Femur (tissue), 1 donor: ENCODE results near the gene GPSM3.
"Not testable (repeated sequence)": the region's sequence is repeated elsewhere in the genome, so short reads cannot be mapped to it uniquely, and the experiment has no call there.

Source experiments
- DNase-seq: peaks from one replicate; pipeline ENCODE4 v3.0.0-alpha.2; 2017

GPSM3 gene

DNA sequence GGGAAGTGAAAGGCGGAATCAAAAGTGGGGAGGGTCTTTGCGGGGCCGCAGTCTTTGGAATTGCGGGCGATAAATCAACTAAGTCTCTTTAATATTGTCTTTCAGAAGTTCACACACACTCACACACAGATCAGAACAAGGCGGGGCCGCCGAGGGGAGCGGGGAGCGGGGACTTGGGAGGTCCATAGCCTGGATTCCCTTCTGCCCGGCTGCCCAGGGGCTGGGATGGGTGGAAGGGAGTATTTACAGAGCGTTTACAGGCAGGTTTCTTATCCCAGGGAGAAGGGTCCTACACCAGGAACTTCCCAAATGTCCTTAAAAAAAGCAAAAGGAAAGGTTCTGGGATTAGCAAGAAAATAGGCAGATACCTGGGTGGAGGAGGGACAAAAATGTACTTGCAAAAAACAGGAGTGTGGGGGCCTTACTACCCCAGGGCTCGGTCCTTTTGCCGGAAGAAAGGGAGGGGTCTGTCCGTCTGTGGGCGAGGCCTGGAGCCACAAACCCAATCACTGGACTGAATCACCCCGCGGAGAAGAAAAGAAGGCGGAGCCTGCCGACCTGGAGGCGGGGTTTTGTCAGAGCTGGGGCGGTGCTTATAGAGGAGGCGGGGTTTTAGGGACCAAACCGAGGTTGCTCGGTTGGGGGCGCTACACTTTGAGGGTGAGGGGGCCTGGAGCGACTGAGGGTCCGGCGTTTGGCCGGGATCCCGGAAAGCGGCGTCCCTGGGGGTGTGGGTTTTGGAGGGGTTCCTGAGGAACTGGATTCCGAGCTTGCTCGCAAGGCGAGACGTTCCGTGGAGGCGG lies 44.0 kb downstream of the GPSM3 start:
- DNase-seq = peak; percentile 84

DNA sequence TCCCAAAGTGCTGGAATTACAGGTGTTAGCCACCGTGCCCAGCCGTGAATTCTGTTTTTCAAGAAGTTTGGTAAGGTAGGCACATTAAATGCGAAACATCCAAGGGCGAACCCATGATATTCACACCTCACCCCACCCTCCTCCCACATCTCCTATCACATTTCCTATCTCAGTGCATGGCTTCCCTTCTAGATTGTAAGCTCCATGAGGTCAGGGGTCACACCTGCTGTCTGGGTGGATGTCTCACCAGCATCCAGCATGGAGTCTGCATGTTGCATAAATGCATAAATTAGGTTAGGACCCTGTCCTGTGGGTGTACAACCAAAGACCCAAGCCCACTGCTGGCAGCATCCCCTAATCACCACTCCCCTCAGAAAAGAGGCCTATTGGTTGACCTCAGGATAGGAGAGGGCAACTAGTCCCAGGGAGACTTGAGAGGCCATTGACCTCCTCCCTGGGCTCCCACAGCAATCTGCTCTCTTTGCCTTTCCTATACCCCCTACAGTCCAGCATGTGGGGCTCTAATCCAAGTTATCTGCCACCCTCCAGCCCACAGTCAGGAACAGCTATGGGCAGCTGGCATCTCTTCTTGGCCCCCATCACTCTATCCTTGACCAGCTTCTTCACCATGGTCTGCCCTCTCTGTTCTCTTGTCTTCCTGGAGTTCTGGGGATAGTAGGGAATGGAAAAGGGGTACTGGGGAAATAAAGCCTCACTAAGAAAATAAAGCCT lies 44.9 kb downstream of the GPSM3 start:
- no peak for DNase-seq

- no peak for DNase-seq
These were observed 45.8 kb downstream of the GPSM3 start for GRCh38 chr6:32146687-32147086.

DNA sequence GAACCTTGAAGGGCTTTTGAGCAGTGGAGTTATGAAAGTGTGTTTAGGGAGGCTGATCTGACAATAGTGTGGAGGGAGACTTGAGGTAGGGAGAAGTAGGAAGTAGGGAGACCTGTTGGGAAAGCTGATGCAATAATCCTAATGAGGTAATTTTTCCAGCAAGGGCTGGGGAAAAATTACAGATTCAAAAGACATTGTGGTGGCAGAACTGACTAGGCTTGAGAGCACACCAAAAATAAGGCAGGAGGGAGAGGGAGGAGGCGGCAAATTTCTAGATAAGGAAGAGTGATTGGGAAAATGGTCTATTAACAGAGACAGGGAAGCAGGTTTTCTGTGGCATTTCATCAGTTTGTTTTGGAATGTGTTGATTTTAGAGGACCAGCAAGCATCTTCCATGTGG lies 46.2 kb downstream of the GPSM3 start:
- DNase-seq = no peak

GRCh38 chr6:32144238-32144637 lies 48.2 kb downstream of the GPSM3 start:
- not testable (repeated sequence) for DNase-seq
